Thyroid gland (tissue), 4 donors: ENCODE measurements around the gene NYAP2. TPM values are rescaled to one million over a fixed set of nuclear protein-coding genes. Genes with fewer than 3 reads are reported as not detected.
A peak's percentile ranks its signal among the peaks of the same experiment; 100 is the strongest.

Source experiments
- DNase-seq, 2 donors: peaks; one replicate each; pipeline ENCODE4 v3.0.0-alpha.2; 2019
- H3K27ac ChIP-seq, 3 donors: fragments of 200-600 bp; sonication (generic); 1 replicate in 2 of 3; 2 replicates in 1 of 3; pipeline ENCODE4 v1.5.1; 2016 to 2019; ENCODE audit warnings: mild to moderate bottlenecking in 1 of 3, moderate library complexity in 1 of 3
- H3K27me3 ChIP-seq: fragments of 200-600 bp; sonication (generic); one replicate; pipeline ENCODE4 v1.5.1; 2019
- H3K36me3 ChIP-seq, 2 donors: fragments of 200-600 bp; sonication (generic); one replicate each; pipeline ENCODE4 v1.5.1; 2016 to 2019
- H3K4me1 ChIP-seq, 2 donors: fragments of 200-600 bp; sonication (generic); one replicate each; pipeline ENCODE4 v1.5.1; 2017 to 2019
- H3K4me3 ChIP-seq, 3 donors: fragments of 200-600 bp; sonication (generic); replicated peaks in 1 of 3; 1 replicate in 2 of 3; 2 replicates in 1 of 3; pipeline ENCODE4 v1.5.1; 2016; ENCODE audit warnings: mild to moderate bottlenecking in 1 of 3
- H3K9me3 ChIP-seq: fragments of 200-600 bp; sonication (generic); one replicate; pipeline ENCODE4 v1.5.1; 2017
- POLR2A ChIP-seq, 2 donors: fragments of 450-650 bp; IDR thresholded peaks; one replicate each; pipeline ENCODE4 v1.6.1; 2017; ENCODE audit warnings: antibody characterized with exemption in 2 of 2, mild to moderate bottlenecking in 2 of 2, moderate library complexity in 1 of 2
- WGBS, 2 donors: methylation state at CpG; one replicate each; pipeline ENCODE4 v1.1.5; 2017; 5-methylcytosine and 5-hydroxymethylcytosine counted together
- intact Hi-C: fragments of 100-400 bp; cut with DNase I; formaldehyde crosslinking; loops from one replicate; pipeline ENCODE4 v1.15.1; 2023
- total RNA-seq, 4 donors: library from RNA; depleted of rRNA; stranded (reverse); fragments of >200 nt; gene quantifications; one replicate each; pipeline ENCODE4 v1.2.3, GENCODE V29; 2016
- TF ChIP-seq, protein P1 (sequence below), 6 experiments: fragments of 200-600 bp in 3 of 6; fragments of 450-650 bp in 3 of 6; sonication (generic) in 3 of 6; IDR thresholded peaks; one replicate each; pipeline ENCODE4 v1.5.1; 2016 to 2019; ENCODE audit warnings: antibody characterized with exemption in 6 of 6, mild to moderate bottlenecking in 2 of 6, inconsistent platforms in 1 of 6, moderate library complexity in 1 of 6

Gene NYAP2
- total RNA-seq, 4 donors from 2014 or later = not detected

- Histone ChIP-seq H3K36me3 (no peaks in the 10 kb centered on the region), H3K27ac (no peak overlapping the region), H3K4me3 (no peak overlapping the region), H3K4me1 (no peaks in the 10 kb centered on the region), H3K27me3 (no peaks in the 10 kb centered on the region), H3K9me3 (no peaks in the 10 kb centered on the region)
- WGBS, 2 donors = 86 to 94% methylated on average over 2 of the region's 2 CpGs
- DNase-seq = no peak
- intact Hi-C loops = no loop called here
- TF ChIP-seq, protein P1, sequence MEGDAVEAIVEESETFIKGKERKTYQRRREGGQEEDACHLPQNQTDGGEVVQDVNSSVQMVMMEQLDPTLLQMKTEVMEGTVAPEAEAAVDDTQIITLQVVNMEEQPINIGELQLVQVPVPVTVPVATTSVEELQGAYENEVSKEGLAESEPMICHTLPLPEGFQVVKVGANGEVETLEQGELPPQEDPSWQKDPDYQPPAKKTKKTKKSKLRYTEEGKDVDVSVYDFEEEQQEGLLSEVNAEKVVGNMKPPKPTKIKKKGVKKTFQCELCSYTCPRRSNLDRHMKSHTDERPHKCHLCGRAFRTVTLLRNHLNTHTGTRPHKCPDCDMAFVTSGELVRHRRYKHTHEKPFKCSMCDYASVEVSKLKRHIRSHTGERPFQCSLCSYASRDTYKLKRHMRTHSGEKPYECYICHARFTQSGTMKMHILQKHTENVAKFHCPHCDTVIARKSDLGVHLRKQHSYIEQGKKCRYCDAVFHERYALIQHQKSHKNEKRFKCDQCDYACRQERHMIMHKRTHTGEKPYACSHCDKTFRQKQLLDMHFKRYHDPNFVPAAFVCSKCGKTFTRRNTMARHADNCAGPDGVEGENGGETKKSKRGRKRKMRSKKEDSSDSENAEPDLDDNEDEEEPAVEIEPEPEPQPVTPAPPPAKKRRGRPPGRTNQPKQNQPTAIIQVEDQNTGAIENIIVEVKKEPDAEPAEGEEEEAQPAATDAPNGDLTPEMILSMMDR (IDR thresholded peaks at IDR 0.05) = no peak
- TF ChIP-seq POLR2A (IDR thresholded peaks at IDR 0.05) = no peak
Measured at GRCh38 chr2:225422145-225422544, 22.6 kb downstream of the NYAP2 start.

- no peaks in the 10 kb centered on the region for H3K27me3 ChIP-seq
- TF ChIP-seq POLR2A (IDR thresholded peaks at IDR 0.05) = no peak
- TF ChIP-seq, protein P1 (IDR thresholded peaks at IDR 0.05) = no peak
- H3K4me3 ChIP-seq = no peak overlapping the region
- intact Hi-C loops = no loop called here
- 76 to 87% methylated on average over 1 of the region's 1 CpG for WGBS, 2 donors
- no peak overlapping the region for H3K27ac ChIP-seq
- H3K36me3 ChIP-seq = no peaks in the 10 kb centered on the region
- H3K4me1 ChIP-seq = peaks cover 0 to 5% of the 10 kb centered on the region in 2 donors
- no peaks in the 10 kb centered on the region for H3K9me3 ChIP-seq
- no peak for DNase-seq
Measured at GRCh38 chr2:225425284-225425683, 25.8 kb downstream of the NYAP2 start.

- intact Hi-C loops = no loop called here
- Histone ChIP-seq H3K4me3 (no peak overlapping the region), H3K36me3 (no peaks in the 10 kb centered on the region), H3K27ac (no peak overlapping the region), H3K4me1 (peaks cover 0 to 5% of the 10 kb centered on the region in 2 donors), H3K27me3 (no peaks in the 10 kb centered on the region), H3K9me3 (no peaks in the 10 kb centered on the region)
- TF ChIP-seq, protein P1 (IDR thresholded peaks at IDR 0.05) = no peak
- TF ChIP-seq POLR2A (IDR thresholded peaks at IDR 0.05) = no peak
- DNase-seq = no peak
- WGBS, 2 donors = 50 to 62% methylated on average over 1 of the region's 1 CpG
Measured at GRCh38 chr2:225428360-225428759, 28.9 kb downstream of the NYAP2 start.

DNA sequence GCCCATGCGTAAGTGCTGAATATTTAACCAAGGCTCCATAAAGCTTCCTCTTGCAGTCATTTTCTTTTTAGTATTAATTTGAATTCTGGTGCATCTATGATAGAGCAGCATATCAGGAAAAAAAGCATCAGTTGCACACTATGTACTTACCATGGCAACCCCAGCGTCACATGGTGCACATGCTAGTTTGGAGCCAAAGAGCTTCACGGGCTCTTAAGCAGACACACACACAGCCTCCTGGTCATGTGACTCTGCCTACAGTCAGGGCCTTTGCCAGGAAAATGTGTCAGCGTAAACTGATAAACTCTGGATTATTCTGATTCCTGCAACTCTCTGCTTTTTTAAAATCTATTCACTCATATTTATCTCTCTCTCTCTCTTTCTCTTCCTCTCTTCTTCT lies 30.2 kb downstream of the NYAP2 start:
- intact Hi-C loops = no loop called here
- no peaks in the 10 kb centered on the region for H3K36me3 ChIP-seq
- WGBS, 2 donors = 30 to 37% methylated on average over 4 of the region's 4 CpGs
- H3K4me3 ChIP-seq = no peak overlapping the region
- H3K27me3 ChIP-seq = no peaks in the 10 kb centered on the region
- no peak overlapping the region for H3K27ac ChIP-seq
- H3K4me1 ChIP-seq = peaks cover 0 to 5% of the 10 kb centered on the region in 2 donors
- peak; percentile 89 to 92 for DNase-seq
- TF ChIP-seq POLR2A (IDR thresholded peaks at IDR 0.05) = no peak
- TF ChIP-seq, protein P1 (IDR thresholded peaks at IDR 0.05) = no peak
- no peaks in the 10 kb centered on the region for H3K9me3 ChIP-seq

DNA sequence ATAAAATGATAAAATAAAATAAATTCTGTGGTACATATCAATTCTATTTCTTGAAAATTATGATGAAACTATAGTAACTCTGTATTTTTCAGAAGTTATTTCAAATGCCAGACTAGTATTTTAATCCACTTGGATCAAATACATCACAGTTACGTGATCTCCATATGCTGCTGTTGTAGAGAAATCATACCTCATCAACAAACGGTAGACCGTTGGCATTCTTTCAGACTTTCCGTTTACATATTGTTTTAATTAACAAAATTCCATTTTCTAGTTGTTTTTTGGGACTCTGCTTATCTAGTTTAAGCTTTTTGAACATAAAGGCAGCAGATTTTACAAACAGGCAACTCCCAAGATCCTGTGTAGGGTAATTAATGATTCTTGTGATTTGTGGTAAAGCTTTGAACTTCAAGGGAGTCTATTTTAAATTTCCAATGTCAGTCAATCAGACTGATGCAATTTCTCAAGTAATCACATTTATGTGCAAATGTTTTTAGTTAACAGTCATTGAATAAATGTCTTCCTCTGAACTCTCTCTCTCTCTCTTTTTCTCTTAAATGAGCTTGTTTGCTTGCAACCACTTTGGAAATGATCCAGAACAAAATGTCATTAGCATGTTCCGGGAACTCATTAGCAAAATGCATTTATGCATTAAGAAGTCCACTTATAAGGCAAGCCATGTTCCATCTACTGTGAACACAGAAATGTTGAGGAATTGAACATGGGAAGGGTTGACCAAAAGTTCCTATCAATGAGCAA lies 31.8 kb downstream of the NYAP2 start:
- Histone ChIP-seq H3K27me3 (no peaks in the 10 kb centered on the region), H3K36me3 (no peaks in the 10 kb centered on the region), H3K4me3 (no peak overlapping the region), H3K9me3 (no peaks in the 10 kb centered on the region), H3K4me1 (peaks cover 0 to 5% of the 10 kb centered on the region in 2 donors), H3K27ac (no peak overlapping the region)
- 77 to 84% methylated on average over 5 of the region's 5 CpGs for WGBS, 2 donors
- TF ChIP-seq, protein P1 (IDR thresholded peaks at IDR 0.05) = no peak
- no peak for TF ChIP-seq POLR2A (IDR thresholded peaks at IDR 0.05)
- intact Hi-C loops = no loop called here
- no peak for DNase-seq
